Erythroblast (primary cell): ENCODE measurements around the gene PCSK7.

Experiments used
- GATA1 ChIP-seq: IDR thresholded peaks from 2 replicates; pipeline ENCODE4 v1.6.1; 2011; ENCODE audit warnings: low read depth, mild to moderate bottlenecking, control low read depth, low read length, moderate library complexity
- POLR2A ChIP-seq: IDR thresholded peaks from 2 replicates; pipeline ENCODE4 v1.6.1; 2011; ENCODE audit warnings: mild to moderate bottlenecking, low read length

DNA sequence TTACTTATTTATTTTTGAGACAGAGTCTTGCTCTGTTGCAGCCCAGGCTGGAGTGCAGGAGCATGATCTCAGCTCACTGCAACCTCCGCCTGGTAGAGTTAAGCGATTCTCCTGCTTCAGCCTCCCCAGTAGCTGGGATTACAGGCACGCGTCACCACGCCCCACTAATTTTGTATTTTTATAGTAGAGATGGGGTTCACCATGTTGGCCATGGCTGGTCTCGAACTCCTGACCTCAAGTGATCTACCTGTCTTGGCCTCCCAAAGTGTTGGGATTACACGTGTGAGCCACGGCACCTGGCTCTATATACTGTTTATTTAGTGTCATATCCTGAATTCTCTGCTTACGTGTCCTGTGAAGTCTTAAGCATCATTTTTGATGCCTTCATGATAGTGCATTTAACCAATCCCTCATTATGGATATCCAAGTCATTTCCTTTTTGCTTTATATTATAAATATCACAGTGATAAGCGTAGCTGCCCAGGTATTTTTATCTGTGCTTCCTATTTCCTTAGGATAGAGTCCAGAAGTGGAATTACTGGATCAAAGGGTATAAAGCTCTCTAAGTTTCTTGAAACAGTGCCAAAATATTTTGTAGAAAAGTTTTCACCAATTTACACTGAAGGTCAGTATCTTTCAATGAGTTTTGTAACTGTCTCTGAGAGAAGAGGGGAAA is 54.2 kb downstream of the PCSK7 start:
- TF ChIP-seq POLR2A = no peak
- TF ChIP-seq GATA1 = no peak
